Posterior cingulate gyrus (tissue), 11 donors: ENCODE data around the gene THOC6.
A peak's percentile ranks its signal among the peaks of the same experiment; 100 is the strongest.

Experiments used
- DNase-seq, 10 donors: peaks; one replicate each; pipeline versions ENCODE4 v3.0.0 to v3.0.0-alpha.2; 2020 to 2021; ENCODE audit warnings: mixed read lengths in 3 of 10
- intact Hi-C: fragments of 100-400 bp; cut with DNase I; formaldehyde crosslinking; loops from one replicate; pipeline ENCODE4 v1.15.1; 2023

Gene THOC6

GRCh38 chr16:3013998-3014690, 9.7 kb upstream of the THOC6 start:
- intact Hi-C loops = no loop called here
- no peak for DNase-seq

- DNase-seq = no peak
- intact Hi-C loops = no loop called here
Measured at GRCh38 chr16:3014971-3015370, 8.9 kb upstream of the THOC6 start.

- intact Hi-C loops = no loop called here
- DNase-seq = no peak
Measured at GRCh38 chr16:3015865-3016521, 7.8 kb upstream of the THOC6 start.

GRCh38 chr16:3017344-3017743, 6.5 kb upstream of the THOC6 start:
- intact Hi-C loops = no loop called here
- no peak for DNase-seq

- intact Hi-C loops = no loop called here
- DNase-seq = no peak
Measured at GRCh38 chr16:3017794-3018506, 5.9 kb upstream of the THOC6 start, which contains the start of gene CLDN6. Gene CLDN6 (minus strand): TSS chr16:3018183. CDS start chr16:3016021, 2,162 bp downstream.

- intact Hi-C loops = loop anchor here (2.0 kb wide), 1 partner anchor 15 kb away; no protein-coding TSS in a partner anchor
- no peak for DNase-seq
Measured at GRCh38 chr16:3019594-3020246, 4.1 kb upstream of the THOC6 start.

GRCh38 chr16:3020247-3020603, 3.6 kb upstream of the THOC6 start, which contains the start of gene TNFRSF12A:
Gene TNFRSF12A (plus strand): TSS chr16:3020368. CDS start chr16:3020398, 30 bp downstream.
- peak in 3 of 10 donors; percentile 22 to 89 (median 61) for DNase-seq
- intact Hi-C loops = loop anchor here (2.0 kb wide), 1 partner anchor 15 kb away; no protein-coding TSS in a partner anchor

- DNase-seq = peak in 5 of 10 donors; percentile 9 to 91 (median 60)
- intact Hi-C loops = loop anchor here (2.0 kb wide), 1 partner anchor 16 kb away; no protein-coding TSS in a partner anchor
Measured at GRCh38 chr16:3020604-3021448, 3.0 kb upstream of the THOC6 start.

- intact Hi-C loops = loop anchor here (2.0 kb wide), 1 partner anchor 17 kb away; no protein-coding TSS in a partner anchor
- DNase-seq = peak in 4 of 10 donors; percentile 6 to 90 (median 29)
Measured at GRCh38 chr16:3021449-3022207, 2.2 kb upstream of the THOC6 start.

- intact Hi-C loops = no loop called here
- DNase-seq = peak in 9 of 10 donors; percentile 55 to 98 (median 76)
Measured at GRCh38 chr16:3022208-3022683, 1.6 kb upstream of the THOC6 start.

- intact Hi-C loops = no loop called here
- peak in 1 of 10 donors; percentile 64 for DNase-seq
Measured at GRCh38 chr16:3022684-3023414, 986 bp upstream of the THOC6 start.

- intact Hi-C loops = no loop called here
- peak in 6 of 10 donors; percentile 35 to 91 (median 50) for DNase-seq
Measured at GRCh38 chr16:3023415-3023668, 493 bp upstream of the THOC6 start.

GRCh38 chr16:3025032-3026002, 1.5 kb downstream of the THOC6 start:
- no peak for DNase-seq
- intact Hi-C loops = no loop called here

GRCh38 chr16:3026003-3026378, 2.2 kb downstream of the THOC6 start:
- intact Hi-C loops = no loop called here
- DNase-seq = no peak

GRCh38 chr16:3026609-3027488, 3.0 kb downstream of the THOC6 start:
- DNase-seq = peak in 1 of 10 donors; percentile 63
- intact Hi-C loops = no loop called here

- intact Hi-C loops = no loop called here
- DNase-seq = no peak
Measured at GRCh38 chr16:3027489-3027795, 3.6 kb downstream of the THOC6 start.
